ENCODE measurements around the gene CHD1L. TPM values are rescaled to one million over a fixed set of nuclear protein-coding genes. Genes with fewer than 3 reads are reported as not detected.
A peak's percentile ranks its signal among the peaks of the same experiment; 100 is the strongest.
"Not testable (repeated sequence)": the region's sequence is repeated elsewhere in the genome, so short reads cannot be mapped to it uniquely, and the experiment has no call there.

CHD1L gene
- total RNA-seq, 2 experiments from 2014 or later = 70.0 to 70.9 TPM

- peaks cover 2% of the 10 kb centered on the region for H3K9me3 Mint-ChIP-seq
- ChIA-PET CTCF (interaction anchor here (1.2 kb wide), 1 partner anchor 65 kb away, joined by 4 read pairs; no protein-coding TSS in a partner anchor), POLR2A (interaction anchor here (2.3 kb wide), 1 partner anchor 154 kb away, joined by 8 read pairs; no protein-coding TSS in a partner anchor)
- H3K36me3 Mint-ChIP-seq (ENCODE audit: low read depth) = peaks cover 1% of the 10 kb centered on the region
- no peak for DNase-seq
- peaks cover 8% of the 10 kb centered on the region for H3K4me1 Mint-ChIP-seq
- H3K27ac Mint-ChIP-seq = no peak overlapping the region
- no peak overlapping the region for H3K4me3 Mint-ChIP-seq
- peaks cover 3% of the 10 kb centered on the region for H3K27me3 Mint-ChIP-seq
Measured at GRCh38 chr1:147238053-147238902, 4.2 kb upstream of the CHD1L start.

GRCh38 chr1:147238925-147239820, 3.3 kb upstream of the CHD1L start:
- Mint-ChIP-seq H3K27ac (no peak overlapping the region), H3K4me3 (no peak overlapping the region), H3K36me3 (ENCODE audit: low read depth) (peaks cover 7% of the 10 kb centered on the region), H3K4me1 (peaks cover 12% of the 10 kb centered on the region), H3K9me3 (peaks cover 2% of the 10 kb centered on the region), H3K27me3 (peaks cover 3% of the 10 kb centered on the region)
- no peak for DNase-seq
- ChIA-PET POLR2A (interaction anchor here (1.0 kb wide), 1 partner anchor 67 kb away, joined by 3 read pairs; no protein-coding TSS in a partner anchor), CTCF (interaction anchor here (0.6 kb wide), 1 partner anchor 859 kb away, joined by 3 read pairs; no protein-coding TSS in a partner anchor)

DNA sequence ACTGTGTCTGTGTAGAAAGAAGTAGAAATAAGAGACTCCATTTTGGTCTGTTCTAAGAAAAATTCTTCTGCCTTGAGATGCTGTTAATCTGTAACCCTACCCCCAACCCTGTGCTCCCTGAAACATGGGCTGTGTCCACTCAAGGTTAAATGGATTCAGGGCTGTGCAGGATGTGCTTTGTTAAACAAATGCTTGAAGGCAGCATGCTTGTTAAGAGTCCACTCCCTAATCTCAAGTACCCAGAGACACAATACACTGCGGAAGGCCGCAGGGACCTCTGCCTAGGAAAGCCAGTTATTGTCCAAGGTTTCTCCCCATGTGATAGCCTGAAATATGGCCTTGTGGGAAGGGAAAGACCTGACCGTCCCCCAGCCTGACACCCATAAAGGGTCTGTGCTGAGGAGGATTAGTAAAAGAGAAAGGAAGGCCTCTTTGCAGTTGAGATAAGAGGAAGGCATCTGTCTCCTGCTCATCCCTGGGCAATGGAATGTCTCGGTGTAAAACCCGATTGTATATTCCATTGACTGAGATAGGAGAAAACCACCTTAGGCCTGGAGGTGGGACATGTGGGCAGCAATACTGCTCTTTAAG, 2.3 kb upstream of the CHD1L start:
- H3K27ac Mint-ChIP-seq; H3K27me3 Mint-ChIP-seq; H3K9me3 Mint-ChIP-seq; DNase-seq; H3K4me3 Mint-ChIP-seq; H3K36me3 Mint-ChIP-seq (ENCODE audit: low read depth): not testable (repeated sequence)
- H3K4me1 Mint-ChIP-seq = peaks cover 20% of the 10 kb centered on the region
- ChIA-PET CTCF (interaction anchor here (0.6 kb wide), 1 partner anchor 860 kb away, joined by 3 read pairs; no protein-coding TSS in a partner anchor), POLR2A (interaction anchor here (1.0 kb wide), 1 partner anchor 68 kb away, joined by 3 read pairs; no protein-coding TSS in a partner anchor)

DNA sequence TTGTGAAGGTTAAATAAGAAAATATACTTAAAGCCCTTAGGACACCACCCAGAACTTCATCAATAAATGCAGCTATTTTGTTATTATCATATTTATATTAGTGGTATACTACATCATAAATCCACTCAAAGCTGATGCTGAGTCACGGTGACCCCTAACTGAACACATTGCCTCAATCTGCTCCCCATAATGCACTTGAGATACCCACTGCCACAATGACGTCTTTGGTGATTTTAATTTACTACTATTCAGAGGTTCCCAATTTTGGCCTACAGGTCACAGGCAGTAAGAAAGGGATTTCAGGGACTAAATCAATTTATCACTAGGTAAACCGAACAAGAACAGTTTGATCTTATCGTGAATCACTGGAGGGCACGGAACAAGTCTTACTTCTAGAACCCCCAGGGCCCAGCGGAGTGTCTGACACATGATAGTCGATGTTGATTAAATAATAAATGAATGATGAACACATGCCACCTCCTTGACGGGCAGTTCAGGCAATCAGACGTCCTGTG, 493 bp upstream of the CHD1L start:
- Mint-ChIP-seq H3K27me3 (peaks cover 3% of the 10 kb centered on the region), H3K9me3 (no peaks in the 10 kb centered on the region), H3K4me3 (peak overlapping the region; percentile 79), H3K4me1 (peaks cover 36% of the 10 kb centered on the region), H3K36me3 (ENCODE audit: low read depth) (peaks cover 17% of the 10 kb centered on the region), H3K27ac (peak overlapping the region; percentile 80)
- DNase-seq = no peak
- ChIA-PET CTCF (interaction anchor here (0.6 to 3.9 kb wide), 13 partner anchors 10 to 651 kb away, joined by 3 to 65 read pairs (median 4); partner anchors contain the start of genes FMO5 and PRKAB2), POLR2A (interaction anchor here (1.6 to 5.0 kb wide), 4 partner anchors 16 to 162 kb away, joined by 5 to 59 read pairs (median 38); partner anchors contain the start of genes FMO5 and PRKAB2)

- H3K4me3 Mint-ChIP-seq = peak overlapping the region; percentile 95
- H3K27ac Mint-ChIP-seq = peak overlapping the region; percentile 83
- H3K27me3 Mint-ChIP-seq = peaks cover 3% of the 10 kb centered on the region
- no peak for DNase-seq
- CTCF ChIA-PET = interaction anchor here (0.6 to 3.9 kb wide), 13 partner anchors 9 to 865 kb away, joined by 3 to 65 read pairs (median 4); partner anchors contain the start of genes FMO5 and PRKAB2
- H3K36me3 Mint-ChIP-seq (ENCODE audit: low read depth) = peaks cover 21% of the 10 kb centered on the region
- H3K4me1 Mint-ChIP-seq = peaks cover 47% of the 10 kb centered on the region
- H3K9me3 Mint-ChIP-seq = no peaks in the 10 kb centered on the region
- POLR2A ChIA-PET = interaction anchor here (0.8 to 5.0 kb wide), 6 partner anchors 9 to 795 kb away, joined by 3 to 59 read pairs (median 12); partner anchors contain the start of genes FMO5 and PRKAB2
Measured at GRCh38 chr1:147243228-147243685, 773 bp downstream of the CHD1L start.

DNA sequence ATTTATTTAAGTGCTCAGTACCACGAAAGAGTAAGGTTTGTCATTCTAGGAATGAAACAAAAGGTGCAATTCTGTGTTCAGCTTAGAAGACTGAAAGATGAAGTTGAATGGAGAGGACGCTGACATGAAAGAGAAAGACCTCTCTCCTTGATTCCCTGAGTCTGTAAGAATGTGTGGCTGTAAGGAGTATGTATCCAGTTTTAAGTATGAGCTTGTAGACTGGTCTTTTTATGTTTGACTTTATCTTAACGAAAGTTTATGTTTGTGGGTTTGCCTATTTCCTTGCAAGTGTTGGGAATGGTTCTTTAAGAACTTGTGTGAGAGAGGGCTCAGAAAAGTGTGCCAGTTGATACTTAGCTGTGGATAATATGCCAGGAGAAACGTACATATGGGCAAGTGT, 1.4 kb downstream of the CHD1L start:
- peak overlapping the region; percentile 83 for H3K27ac Mint-ChIP-seq
- peaks cover 3% of the 10 kb centered on the region for H3K27me3 Mint-ChIP-seq
- peak overlapping the region; percentile 95 for H3K4me3 Mint-ChIP-seq
- H3K9me3 Mint-ChIP-seq = no peaks in the 10 kb centered on the region
- H3K4me1 Mint-ChIP-seq = peaks cover 51% of the 10 kb centered on the region
- peaks cover 21% of the 10 kb centered on the region for H3K36me3 Mint-ChIP-seq (ENCODE audit: low read depth)
- CTCF ChIA-PET = interaction anchor here (0.7 to 3.9 kb wide), 9 partner anchors 9 to 164 kb away, joined by 3 to 65 read pairs (median 5); partner anchors contain the start of genes FMO5 and PRKAB2
- DNase-seq = no peak
- POLR2A ChIA-PET = interaction anchor here (0.9 to 5.0 kb wide), 3 partner anchors 9 to 159 kb away, joined by 4 to 59 read pairs (median 56); partner anchors contain the start of gene PRKAB2

- no peak for DNase-seq
- no peaks in the 10 kb centered on the region for H3K9me3 Mint-ChIP-seq
- no peaks in the 10 kb centered on the region for H3K27me3 Mint-ChIP-seq
- ChIA-PET CTCF (no interaction called here), POLR2A (interaction anchor here (1.3 to 5.0 kb wide), 2 partner anchors 74 to 161 kb away, joined by 3 to 59 read pairs; partner anchors contain the start of gene PRKAB2)
- peaks cover 61% of the 10 kb centered on the region for H3K4me1 Mint-ChIP-seq
- H3K36me3 Mint-ChIP-seq (ENCODE audit: low read depth) = peaks cover 24% of the 10 kb centered on the region
- no peak overlapping the region for H3K4me3 Mint-ChIP-seq
- H3K27ac Mint-ChIP-seq = peak overlapping the region; percentile 40
Measured at GRCh38 chr1:147245129-147245528, 2.6 kb downstream of the CHD1L start.

- Mint-ChIP-seq H3K4me3 (no peak overlapping the region), H3K4me1 (peaks cover 64% of the 10 kb centered on the region), H3K36me3 (ENCODE audit: low read depth) (peaks cover 24% of the 10 kb centered on the region), H3K27ac (peak overlapping the region; percentile 40), H3K9me3 (no peaks in the 10 kb centered on the region), H3K27me3 (no peaks in the 10 kb centered on the region)
- CTCF ChIA-PET = no interaction called here
- no peak for DNase-seq
- POLR2A ChIA-PET = interaction anchor here (1.3 to 5.0 kb wide), 2 partner anchors 75 to 161 kb away, joined by 3 to 59 read pairs; partner anchors contain the start of gene PRKAB2
Measured at GRCh38 chr1:147245586-147246021, 3.1 kb downstream of the CHD1L start.

- Mint-ChIP-seq H3K4me3 (no peak overlapping the region), H3K27ac (peak overlapping the region; percentile 40), H3K27me3 (no peaks in the 10 kb centered on the region), H3K36me3 (ENCODE audit: low read depth) (peaks cover 24% of the 10 kb centered on the region), H3K4me1 (peaks cover 66% of the 10 kb centered on the region), H3K9me3 (no peaks in the 10 kb centered on the region)
- POLR2A ChIA-PET = interaction anchor here (1.3 kb wide), 1 partner anchor 162 kb away, joined by 3 read pairs; no protein-coding TSS in a partner anchor
- DNase-seq = no peak
- CTCF ChIA-PET = no interaction called here
Measured at GRCh38 chr1:147246044-147246690, 3.7 kb downstream of the CHD1L start.

DNA sequence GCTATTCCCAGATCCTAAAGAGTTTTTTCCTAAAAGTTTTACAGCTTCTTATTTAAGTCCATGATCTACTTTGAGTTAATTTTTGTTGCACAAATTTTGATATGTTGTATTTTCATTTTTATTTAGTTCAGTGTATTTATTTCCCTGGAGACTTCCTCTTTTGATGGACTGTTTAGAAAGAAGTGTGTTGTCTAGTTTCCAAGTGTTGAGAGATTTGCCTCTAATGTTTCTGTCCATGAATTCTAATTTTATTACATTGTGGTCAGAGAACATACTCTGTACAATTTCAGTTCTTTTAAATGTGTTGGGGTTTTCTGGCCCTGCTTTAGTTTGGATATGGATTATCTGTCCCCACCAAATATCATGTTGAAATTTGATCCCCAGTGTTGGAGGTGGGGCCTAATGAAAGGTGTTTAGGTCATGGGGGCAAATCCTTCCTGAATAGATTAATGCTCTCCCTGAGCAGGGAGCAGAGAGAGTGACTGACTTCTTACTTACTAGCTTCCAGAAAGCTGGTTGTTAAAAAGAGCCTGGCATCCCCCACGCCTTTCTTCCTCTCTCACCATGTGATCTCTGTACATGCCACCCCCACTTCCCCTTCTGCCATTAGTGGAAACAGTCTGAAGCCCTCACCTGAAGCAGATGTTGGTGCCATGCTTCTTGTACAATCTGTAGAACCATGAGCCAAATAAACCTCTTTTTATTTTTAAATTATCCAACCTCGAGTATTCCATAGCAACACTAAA, 4.6 kb downstream of the CHD1L start:
- H3K4me1 Mint-ChIP-seq = peaks cover 61% of the 10 kb centered on the region
- H3K4me3 Mint-ChIP-seq = no peak overlapping the region
- no peaks in the 10 kb centered on the region for H3K9me3 Mint-ChIP-seq
- peaks cover 26% of the 10 kb centered on the region for H3K36me3 Mint-ChIP-seq (ENCODE audit: low read depth)
- no peak for DNase-seq
- CTCF ChIA-PET = interaction anchor here (1.1 kb wide), 1 partner anchor 25 kb away, joined by 5 read pairs; no protein-coding TSS in a partner anchor
- no peaks in the 10 kb centered on the region for H3K27me3 Mint-ChIP-seq
- H3K27ac Mint-ChIP-seq = no peak overlapping the region
- POLR2A ChIA-PET = no interaction called here
